ENCODE data around the gene CYB561.
A peak's percentile ranks its signal among the peaks of the same experiment; 100 is the strongest.

The CYB561 gene

GRCh38 chr17:63445954-63446752, at the start of gene CYB561:
TSS of gene CYB561 (minus strand) at chr17:63446306. CDS start at chr17:63437547, 8,759 bp downstream.
- peak; percentile 72 for DNase-seq

GRCh38 chr17:63495491-63495890, 49.4 kb upstream of the CYB561 start:
- no peak for DNase-seq

- DNase-seq, result no peak
Measured at GRCh38 chr17:63494300-63494928, 48.3 kb upstream of the CYB561 start.

- DNase-seq, result no peak
Measured at GRCh38 chr17:63493411-63493810, 47.3 kb upstream of the CYB561 start.

GRCh38 chr17:63492940-63493339, 46.8 kb upstream of the CYB561 start:
- no peak for DNase-seq

GRCh38 chr17:63491977-63492618, 46.0 kb upstream of the CYB561 start:
- no peak for DNase-seq

- DNase-seq, result no peak
Measured at GRCh38 chr17:63491413-63491812, 45.3 kb upstream of the CYB561 start.

- no peak for DNase-seq
Measured at GRCh38 chr17:63490858-63491400, 44.8 kb upstream of the CYB561 start.

- no peak for DNase-seq
Measured at GRCh38 chr17:63490329-63490728, 44.2 kb upstream of the CYB561 start.

- DNase-seq, result no peak
Measured at GRCh38 chr17:63489291-63489690, 43.2 kb upstream of the CYB561 start.

GRCh38 chr17:63488851-63489250, 42.7 kb upstream of the CYB561 start:
- no peak for DNase-seq

- no peak for DNase-seq
Measured at GRCh38 chr17:63487014-63487339, 40.9 kb upstream of the CYB561 start.

GRCh38 chr17:63486317-63487013, 40.4 kb upstream of the CYB561 start:
- DNase-seq, result no peak

- no peak for DNase-seq
Measured at GRCh38 chr17:63483655-63484575, 37.8 kb upstream of the CYB561 start.

GRCh38 chr17:63483038-63483437, 36.9 kb upstream of the CYB561 start:
- DNase-seq, result no peak

GRCh38 chr17:63482509-63482908, 36.4 kb upstream of the CYB561 start:
- no peak for DNase-seq

- no peak for DNase-seq
Measured at GRCh38 chr17:63481488-63481870, 35.4 kb upstream of the CYB561 start.

- no peak for DNase-seq
Measured at GRCh38 chr17:63480826-63481487, 34.9 kb upstream of the CYB561 start.

- DNase-seq, result no peak
Measured at GRCh38 chr17:63480192-63480784, 34.2 kb upstream of the CYB561 start.

- no peak for DNase-seq
Measured at GRCh38 chr17:63479495-63480184, 33.5 kb upstream of the CYB561 start.

Data from right hindlimb (tissue), 1 donor.